Activated T-cell treated with anti-CD3 and anti-CD28 coated beads, Interleukin-2, amount 50 U/mL, for 1 hour (primary cell): ENCODE results near the gene C19orf47.

Source experiments
- DNase-seq: peaks from one replicate; pipeline ENCODE4 v3.0.0-alpha.2; 2020

Gene C19orf47

GRCh38 chr19:40348125-40348913 lies at the start of gene C19orf47, which contains the start of gene PLD3:
Gene C19orf47, minus strand, starts transcription at chr19:40348397. Its CDS starts 6,540 bp downstream, at chr19:40341857.
Gene PLD3, plus strand, starts transcription at chr19:40348695. Its CDS starts 17,789 bp downstream, at chr19:40366484.
- DNase-seq, result peak; percentile 94

- DNase-seq, result no peak
Observed at GRCh38 chr19:40397568-40397906, 49.3 kb upstream of the C19orf47 start.

GRCh38 chr19:40396886-40397567 lies 48.8 kb upstream of the C19orf47 start:
- no peak for DNase-seq

- no peak for DNase-seq
Observed at GRCh38 chr19:40395956-40396355, 47.8 kb upstream of the C19orf47 start.

GRCh38 chr19:40394816-40395210 lies 46.6 kb upstream of the C19orf47 start:
- DNase-seq, result no peak

- DNase-seq, result no peak
Observed at GRCh38 chr19:40393894-40394815, 46.0 kb upstream of the C19orf47 start.

- no peak for DNase-seq
Observed at GRCh38 chr19:40392894-40393517, 44.8 kb upstream of the C19orf47 start.

GRCh38 chr19:40392123-40392522 lies 43.9 kb upstream of the C19orf47 start:
- no peak for DNase-seq

- no peak for DNase-seq
Observed at GRCh38 chr19:40390084-40390742, 42.0 kb upstream of the C19orf47 start, which contains the start of gene HIPK4. Gene HIPK4, minus strand, starts transcription at chr19:40390181. Its CDS starts 279 bp downstream, at chr19:40389902.

GRCh38 chr19:40389404-40390083 lies 41.3 kb upstream of the C19orf47 start:
- no peak for DNase-seq

- no peak for DNase-seq
Observed at GRCh38 chr19:40388481-40388880, 40.3 kb upstream of the C19orf47 start.

- DNase-seq, result no peak
Observed at GRCh38 chr19:40387155-40387554, 39.0 kb upstream of the C19orf47 start.

GRCh38 chr19:40383668-40384248 lies 35.6 kb upstream of the C19orf47 start:
- DNase-seq, result no peak

- DNase-seq, result no peak
Observed at GRCh38 chr19:40381321-40381720, 33.1 kb upstream of the C19orf47 start.

GRCh38 chr19:40380199-40381037 lies 32.2 kb upstream of the C19orf47 start:
- no peak for DNase-seq

GRCh38 chr19:40379446-40380198 lies 31.4 kb upstream of the C19orf47 start:
- DNase-seq, result no peak

- no peak for DNase-seq
Observed at GRCh38 chr19:40378509-40378908, 30.3 kb upstream of the C19orf47 start.

GRCh38 chr19:40377876-40378385 lies 29.7 kb upstream of the C19orf47 start:
- DNase-seq, result no peak

- no peak for DNase-seq
Observed at GRCh38 chr19:40376286-40376862, 28.2 kb upstream of the C19orf47 start.
